ENCODE measurements around the gene U2AF2. TPM values are rescaled to one million over a fixed set of nuclear protein-coding genes. Genes with fewer than 3 reads are reported as not detected.

U2AF2 gene
- total and polyA plus RNA-seq, 9 of the 15 experiments (the other 6 are each of a cell fraction or from before 2014, with no cell fraction given): 3.0 to 331 (median 157) TPM

DNA sequence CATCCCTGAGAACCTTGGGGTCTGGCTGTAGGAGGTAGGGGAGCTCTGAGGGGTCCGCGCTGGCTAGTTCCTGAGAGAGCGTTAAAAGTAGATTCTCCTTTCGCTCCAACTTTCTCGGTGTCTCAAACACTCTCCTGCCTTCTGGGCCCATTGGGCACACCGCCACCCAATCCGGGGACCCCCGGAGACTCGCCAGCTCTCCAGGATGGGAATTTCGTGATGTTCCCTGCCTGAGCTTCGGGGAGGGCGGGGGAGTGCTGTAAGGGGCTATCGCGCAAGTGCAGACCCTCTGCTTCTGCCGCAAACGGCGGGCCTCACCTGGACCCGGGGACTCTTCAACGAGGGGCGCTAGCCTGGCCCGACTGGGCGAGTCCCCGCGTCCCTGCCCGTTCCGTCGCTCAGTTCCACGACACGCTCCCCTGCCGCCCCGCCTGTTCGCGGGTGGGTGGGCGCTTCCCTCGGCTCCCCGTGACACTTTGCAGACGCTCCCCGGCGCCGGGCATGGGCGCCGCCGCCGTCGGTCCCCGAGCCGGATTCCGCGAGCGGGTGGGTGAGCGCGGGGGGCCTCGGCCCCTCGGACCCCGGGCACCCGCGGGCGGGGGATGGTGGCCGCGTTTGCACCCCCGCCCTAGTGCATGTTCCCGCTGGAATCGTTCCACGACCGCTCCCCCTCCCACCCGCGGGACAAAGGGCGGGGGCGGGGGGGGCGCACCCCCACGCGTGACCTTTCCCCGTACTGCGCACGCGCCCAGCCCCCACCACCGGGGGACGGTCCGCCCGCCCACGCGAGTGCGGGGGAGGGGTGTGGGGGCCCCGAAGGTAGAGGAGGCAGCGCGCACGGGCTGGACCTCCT, 6.9 kb upstream of the U2AF2 start, which contains the start of gene CCDC106 (continued):
- TF ChIP-seq, protein P1, sequence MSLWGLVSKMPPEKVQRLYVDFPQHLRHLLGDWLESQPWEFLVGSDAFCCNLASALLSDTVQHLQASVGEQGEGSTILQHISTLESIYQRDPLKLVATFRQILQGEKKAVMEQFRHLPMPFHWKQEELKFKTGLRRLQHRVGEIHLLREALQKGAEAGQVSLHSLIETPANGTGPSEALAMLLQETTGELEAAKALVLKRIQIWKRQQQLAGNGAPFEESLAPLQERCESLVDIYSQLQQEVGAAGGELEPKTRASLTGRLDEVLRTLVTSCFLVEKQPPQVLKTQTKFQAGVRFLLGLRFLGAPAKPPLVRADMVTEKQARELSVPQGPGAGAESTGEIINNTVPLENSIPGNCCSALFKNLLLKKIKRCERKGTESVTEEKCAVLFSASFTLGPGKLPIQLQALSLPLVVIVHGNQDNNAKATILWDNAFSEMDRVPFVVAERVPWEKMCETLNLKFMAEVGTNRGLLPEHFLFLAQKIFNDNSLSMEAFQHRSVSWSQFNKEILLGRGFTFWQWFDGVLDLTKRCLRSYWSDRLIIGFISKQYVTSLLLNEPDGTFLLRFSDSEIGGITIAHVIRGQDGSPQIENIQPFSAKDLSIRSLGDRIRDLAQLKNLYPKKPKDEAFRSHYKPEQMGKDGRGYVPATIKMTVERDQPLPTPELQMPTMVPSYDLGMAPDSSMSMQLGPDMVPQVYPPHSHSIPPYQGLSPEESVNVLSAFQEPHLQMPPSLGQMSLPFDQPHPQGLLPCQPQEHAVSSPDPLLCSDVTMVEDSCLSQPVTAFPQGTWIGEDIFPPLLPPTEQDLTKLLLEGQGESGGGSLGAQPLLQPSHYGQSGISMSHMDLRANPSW (CRISPR knock-in tag; IDR thresholded peaks at IDR 0.05): 0 out of 2 replicates have a peak, but pooled peaks have one; percentile 47
- peak in 1 of 2 experiments; percentile 78; a peak in 2 of 4 replicates for TF ChIP-seq NONO (IDR thresholded peaks at IDR 0.05; ENCODE audit: low read depth in 2 of 2, low read length in 1 of 2)
- TF ChIP-seq CEBPB (tag; IDR thresholded peaks at IDR 0.05): no peak
- TF ChIP-seq STAT5B (CRISPR knock-in tag; IDR thresholded peaks at IDR 0.05): no peak
- TF ChIP-seq JUND (IDR thresholded peaks at IDR 0.05; ENCODE audit: borderline replicate concordance, low read depth, low read length): 0 out of 2 replicates have a peak, but pooled peaks have one; percentile 3
- TF ChIP-seq JUND (tag; IDR thresholded peaks at IDR 0.05; ENCODE audit: borderline replicate concordance, low read depth, low read length): no peak
- peak; percentile 79 for TF ChIP-seq ATF7 (IDR thresholded peaks at IDR 0.05)
- TF ChIP-seq SAFB2 (IDR thresholded peaks at IDR 0.05; ENCODE audit: borderline replicate concordance, low read depth, low read length, severe bottlenecking): no peak
- 0 out of 2 replicates have a peak, but pooled peaks have one; percentile 57 for TF ChIP-seq ZNF232 (CRISPR knock-in tag; IDR thresholded peaks at IDR 0.05)
- TF ChIP-seq ZNF77 (CRISPR knock-in tag; IDR thresholded peaks at IDR 0.05): no peak
- TF ChIP-seq, protein P2, sequence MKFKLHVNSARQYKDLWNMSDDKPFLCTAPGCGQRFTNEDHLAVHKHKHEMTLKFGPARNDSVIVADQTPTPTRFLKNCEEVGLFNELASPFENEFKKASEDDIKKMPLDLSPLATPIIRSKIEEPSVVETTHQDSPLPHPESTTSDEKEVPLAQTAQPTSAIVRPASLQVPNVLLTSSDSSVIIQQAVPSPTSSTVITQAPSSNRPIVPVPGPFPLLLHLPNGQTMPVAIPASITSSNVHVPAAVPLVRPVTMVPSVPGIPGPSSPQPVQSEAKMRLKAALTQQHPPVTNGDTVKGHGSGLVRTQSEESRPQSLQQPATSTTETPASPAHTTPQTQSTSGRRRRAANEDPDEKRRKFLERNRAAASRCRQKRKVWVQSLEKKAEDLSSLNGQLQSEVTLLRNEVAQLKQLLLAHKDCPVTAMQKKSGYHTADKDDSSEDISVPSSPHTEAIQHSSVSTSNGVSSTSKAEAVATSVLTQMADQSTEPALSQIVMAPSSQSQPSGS (CRISPR knock-in tag; IDR thresholded peaks at IDR 0.05): no peak
- TF ChIP-seq POLR2A (conservative IDR thresholded peaks at IDR 0.05): no peak
- no peak for TF ChIP-seq TBL1XR1 (IDR thresholded peaks at IDR 0.05; ENCODE audit: low read length in 2 of 2)
- TF ChIP-seq KDM4B (IDR thresholded peaks at IDR 0.05; ENCODE audit: borderline replicate concordance in 2 of 2, low read depth in 1 of 2): no peak
- TF ChIP-seq TEAD4 (IDR thresholded peaks at IDR 0.05; ENCODE audit: low read length): peak; percentile 31; the same call in 1 of the 2 replicates
- TF ChIP-seq TEAD4 (CRISPR knock-in tag; IDR thresholded peaks at IDR 0.05; ENCODE audit: borderline replicate concordance): no peak
- TF ChIP-seq FOXK1 (CRISPR knock-in tag; IDR thresholded peaks at IDR 0.05; ENCODE audit: borderline replicate concordance): no peak
- no peak for TF ChIP-seq SMARCB1 (IDR thresholded peaks at IDR 0.05; ENCODE audit: insufficient read length, low read depth)
- no peak for TF ChIP-seq IFI16 (CRISPR knock-in tag; IDR thresholded peaks at IDR 0.05)
- TF ChIP-seq, protein P3, sequence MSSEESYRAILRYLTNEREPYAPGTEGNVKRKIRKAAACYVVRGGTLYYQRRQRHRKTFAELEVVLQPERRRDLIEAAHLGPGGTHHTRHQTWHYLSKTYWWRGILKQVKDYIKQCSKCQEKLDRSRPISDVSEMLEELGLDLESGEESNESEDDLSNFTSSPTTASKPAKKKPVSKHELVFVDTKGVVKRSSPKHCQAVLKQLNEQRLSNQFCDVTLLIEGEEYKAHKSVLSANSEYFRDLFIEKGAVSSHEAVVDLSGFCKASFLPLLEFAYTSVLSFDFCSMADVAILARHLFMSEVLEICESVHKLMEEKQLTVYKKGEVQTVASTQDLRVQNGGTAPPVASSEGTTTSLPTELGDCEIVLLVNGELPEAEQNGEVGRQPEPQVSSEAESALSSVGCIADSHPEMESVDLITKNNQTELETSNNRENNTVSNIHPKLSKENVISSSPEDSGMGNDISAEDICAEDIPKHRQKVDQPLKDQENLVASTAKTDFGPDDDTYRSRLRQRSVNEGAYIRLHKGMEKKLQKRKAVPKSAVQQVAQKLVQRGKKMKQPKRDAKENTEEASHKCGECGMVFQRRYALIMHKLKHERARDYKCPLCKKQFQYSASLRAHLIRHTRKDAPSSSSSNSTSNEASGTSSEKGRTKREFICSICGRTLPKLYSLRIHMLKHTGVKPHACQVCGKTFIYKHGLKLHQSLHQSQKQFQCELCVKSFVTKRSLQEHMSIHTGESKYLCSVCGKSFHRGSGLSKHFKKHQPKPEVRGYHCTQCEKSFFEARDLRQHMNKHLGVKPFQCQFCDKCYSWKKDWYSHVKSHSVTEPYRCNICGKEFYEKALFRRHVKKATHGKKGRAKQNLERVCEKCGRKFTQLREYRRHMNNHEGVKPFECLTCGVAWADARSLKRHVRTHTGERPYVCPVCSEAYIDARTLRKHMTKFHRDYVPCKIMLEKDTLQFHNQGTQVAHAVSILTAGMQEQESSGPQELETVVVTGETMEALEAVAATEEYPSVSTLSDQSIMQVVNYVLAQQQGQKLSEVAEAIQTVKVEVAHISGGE (CRISPR knock-in tag; IDR thresholded peaks at IDR 0.05): peak in 1 of 3 experiments; percentile 87; a peak in 2 of 6 replicates

Measured in K562 (cell line).